ENCODE results near the gene LTBP1. TPM values are rescaled to one million over a fixed set of nuclear protein-coding genes. Genes with fewer than 3 reads are reported as not detected.

LTBP1 gene
- polyA plus RNA-seq, 3 donors from 2014 or later: 0.58 to 2.0 TPM; not detected in 1

DNA sequence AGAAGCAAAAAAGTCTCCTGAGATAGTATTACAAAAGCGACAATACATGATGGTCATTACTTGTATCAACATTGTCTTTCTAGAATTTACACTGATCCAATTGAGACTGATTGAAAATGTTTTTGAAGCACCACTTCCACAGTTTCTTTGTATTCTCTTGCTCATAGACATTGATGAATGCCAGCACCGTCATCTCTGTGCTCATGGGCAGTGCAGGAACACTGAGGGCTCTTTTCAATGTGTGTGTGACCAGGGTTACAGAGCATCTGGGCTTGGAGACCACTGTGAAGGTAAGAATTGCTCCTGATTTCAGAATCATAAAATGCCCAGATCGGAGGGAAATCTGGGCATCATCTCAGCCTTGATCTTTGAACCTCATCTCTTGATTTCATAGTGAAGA, 354.6 kb downstream of the LTBP1 start:
- H3K27me3 Mint-ChIP-seq (ENCODE audit: low read depth in 3 of 3): peaks cover 0 to 2% (median 1%) of the 10 kb centered on the region in 3 donors
- no peaks in the 10 kb centered on the region for H3K9me3 Mint-ChIP-seq
- H3K4me3 Mint-ChIP-seq: no peak overlapping the region
- DNase-seq: no peak
- no peak overlapping the region for H3K27ac Mint-ChIP-seq
- no peaks in the 10 kb centered on the region for H3K36me3 Mint-ChIP-seq
- no peaks in the 10 kb centered on the region for H3K4me1 Mint-ChIP-seq

DNA sequence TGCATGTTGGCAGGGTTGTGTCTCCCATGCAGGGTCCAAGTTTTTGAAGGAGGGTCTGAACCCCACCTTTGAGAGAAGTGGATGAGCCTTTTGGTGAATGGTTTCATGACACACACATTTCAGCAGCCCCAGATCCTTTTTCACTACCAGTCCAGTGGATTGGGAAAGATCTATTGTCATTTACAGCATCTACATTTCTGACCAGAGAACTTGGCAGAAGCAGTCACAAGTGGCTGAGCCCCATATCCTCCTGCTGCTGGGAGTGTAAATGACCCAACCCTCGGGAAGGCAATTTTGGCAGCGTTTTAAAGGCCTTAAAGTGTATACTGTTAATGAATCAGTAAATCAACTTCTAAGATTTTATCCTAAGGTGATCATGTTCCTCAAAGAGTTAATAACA, 355.6 kb downstream of the LTBP1 start:
- DNase-seq: no peak
- no peaks in the 10 kb centered on the region for H3K36me3 Mint-ChIP-seq
- no peak overlapping the region for H3K4me3 Mint-ChIP-seq
- H3K4me1 Mint-ChIP-seq: no peaks in the 10 kb centered on the region
- H3K27me3 Mint-ChIP-seq (ENCODE audit: low read depth in 3 of 3): peaks cover 0 to 2% (median 1%) of the 10 kb centered on the region in 3 donors
- H3K27ac Mint-ChIP-seq: no peak overlapping the region
- H3K9me3 Mint-ChIP-seq: no peaks in the 10 kb centered on the region

DNA sequence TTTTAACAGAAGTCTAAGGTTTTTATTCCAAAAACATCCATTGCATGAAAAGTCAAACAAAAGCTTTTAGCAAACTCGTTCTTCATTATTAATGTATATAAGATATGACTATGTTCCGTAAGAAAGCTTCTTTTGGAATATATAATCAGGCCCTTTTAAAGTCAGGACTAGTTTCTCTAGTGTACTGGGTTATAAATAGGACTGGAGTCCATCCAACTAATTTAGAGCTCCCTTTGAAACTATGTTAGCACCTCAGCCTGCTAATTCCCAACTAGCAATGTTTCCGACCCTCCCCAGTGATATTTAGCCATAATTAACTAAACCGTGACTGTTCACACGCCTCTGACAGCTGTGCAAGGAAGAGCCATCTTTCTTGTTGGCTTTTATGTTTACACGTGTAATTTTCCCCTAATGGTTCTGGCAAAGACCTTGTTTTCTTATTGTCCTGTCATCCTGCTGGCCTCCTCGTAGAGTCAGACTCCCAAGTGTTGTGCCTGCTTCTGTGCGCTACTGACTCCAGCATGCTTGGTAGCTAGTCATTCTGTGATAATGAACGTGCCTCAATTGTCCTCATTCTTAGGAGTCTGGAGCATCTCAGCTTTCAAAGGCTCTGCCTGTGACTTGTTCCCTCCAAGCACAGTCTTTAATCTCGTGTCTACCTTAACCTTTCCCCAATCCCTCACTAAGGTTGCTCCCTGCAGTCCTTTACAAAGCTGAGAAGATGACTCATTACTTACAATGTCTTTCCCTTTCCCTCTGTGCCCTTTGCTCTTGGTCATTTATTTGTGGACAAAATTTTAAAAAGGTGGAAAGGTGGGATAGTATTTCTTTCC, 357.5 kb downstream of the LTBP1 start:
- no peak for DNase-seq
- no peaks in the 10 kb centered on the region for H3K9me3 Mint-ChIP-seq
- no peaks in the 10 kb centered on the region for H3K4me1 Mint-ChIP-seq
- H3K27ac Mint-ChIP-seq: no peak overlapping the region
- no peak overlapping the region for H3K4me3 Mint-ChIP-seq
- no peaks in the 10 kb centered on the region for H3K36me3 Mint-ChIP-seq
- H3K27me3 Mint-ChIP-seq (ENCODE audit: low read depth in 3 of 3): peaks cover 0 to 1% (median 0%) of the 10 kb centered on the region in 3 donors

DNA sequence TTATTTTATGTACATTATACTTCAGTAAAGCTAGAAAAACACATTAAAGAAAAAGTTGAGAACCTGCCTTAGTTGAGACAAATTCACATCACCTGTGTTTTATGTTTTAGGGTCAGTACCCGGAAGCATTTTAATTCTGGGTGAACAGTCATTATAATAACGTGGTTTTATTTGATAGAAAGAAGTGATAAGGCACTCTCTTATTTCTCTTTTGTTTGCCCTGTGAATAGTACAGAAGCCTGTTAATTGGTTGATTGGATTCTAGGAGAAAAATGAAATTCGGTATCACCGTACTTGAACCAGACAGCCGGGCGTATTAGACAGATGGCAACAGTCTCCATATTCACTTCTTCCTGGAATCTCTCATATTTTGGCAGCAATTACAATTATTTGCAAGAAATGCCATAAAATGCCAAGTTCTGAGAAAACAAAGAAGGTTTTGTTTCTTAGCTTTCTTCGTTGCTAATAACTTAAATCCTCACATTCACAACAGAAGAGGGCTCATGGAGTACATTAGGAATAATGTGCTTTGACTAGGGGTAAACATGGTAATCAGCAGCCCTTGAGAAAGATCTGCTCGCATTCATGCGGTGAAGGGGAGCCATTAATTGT, 361.0 kb downstream of the LTBP1 start:
- no peak for DNase-seq
- Mint-ChIP-seq H3K4me1 (no peaks in the 10 kb centered on the region), H3K9me3 (no peaks in the 10 kb centered on the region), H3K27me3 (ENCODE audit: low read depth in 3 of 3) (peaks cover 0 to 4% (median 1%) of the 10 kb centered on the region in 3 donors), H3K36me3 (no peaks in the 10 kb centered on the region), H3K27ac (no peak overlapping the region), H3K4me3 (no peak overlapping the region)

DNA sequence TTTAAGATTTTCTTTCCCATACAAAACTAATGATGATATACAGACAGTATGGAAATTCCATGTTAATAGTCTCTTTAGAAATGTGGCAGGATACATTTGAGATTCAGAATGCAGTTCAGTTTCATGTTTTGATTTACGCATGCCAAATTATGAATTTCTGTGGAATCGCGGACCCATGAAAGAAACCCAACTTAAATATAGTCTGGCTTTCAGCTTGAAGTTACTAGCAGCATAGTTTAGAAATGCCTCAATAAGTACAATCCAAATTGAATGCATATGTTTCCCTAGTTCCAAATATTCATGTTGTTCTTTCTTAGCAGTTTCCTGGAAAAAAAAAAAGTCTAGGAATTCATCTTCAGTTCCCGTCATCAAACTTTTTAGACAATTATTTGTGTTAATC, 365.6 kb downstream of the LTBP1 start:
- Mint-ChIP-seq H3K27ac (no peak overlapping the region), H3K36me3 (no peaks in the 10 kb centered on the region), H3K27me3 (ENCODE audit: low read depth in 3 of 3) (peaks cover 0 to 4% (median 2%) of the 10 kb centered on the region in 3 donors), H3K9me3 (peaks cover 0 to 3% (median 0%) of the 10 kb centered on the region in 6 donors), H3K4me3 (no peak overlapping the region), H3K4me1 (no peaks in the 10 kb centered on the region)
- no peak for DNase-seq

DNA sequence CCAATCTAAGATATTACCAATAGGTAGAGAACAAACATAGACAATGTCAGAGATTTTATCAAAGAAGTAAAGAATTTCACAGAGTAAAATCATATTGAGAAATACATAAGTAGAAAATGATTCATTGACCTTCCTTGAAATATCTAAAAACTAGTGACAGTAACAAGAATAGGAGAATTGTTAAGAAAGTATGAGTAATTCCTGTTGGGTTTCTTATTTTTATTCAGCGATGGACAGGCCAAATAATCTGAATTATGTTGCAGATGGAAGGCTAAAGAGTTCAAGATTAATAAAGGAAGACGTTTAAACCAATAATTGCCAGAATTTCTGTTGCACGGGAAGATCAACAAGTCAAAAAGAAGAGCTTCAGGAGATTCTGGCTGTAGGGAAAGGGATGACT, 366.3 kb downstream of the LTBP1 start:
- H3K9me3 Mint-ChIP-seq: peaks cover 0 to 3% (median 0%) of the 10 kb centered on the region in 6 donors
- H3K27me3 Mint-ChIP-seq (ENCODE audit: low read depth in 3 of 3): peaks cover 0 to 4% (median 2%) of the 10 kb centered on the region in 3 donors
- no peak overlapping the region for H3K4me3 Mint-ChIP-seq
- DNase-seq: no peak
- no peaks in the 10 kb centered on the region for H3K36me3 Mint-ChIP-seq
- no peaks in the 10 kb centered on the region for H3K4me1 Mint-ChIP-seq
- H3K27ac Mint-ChIP-seq: no peak overlapping the region

DNA sequence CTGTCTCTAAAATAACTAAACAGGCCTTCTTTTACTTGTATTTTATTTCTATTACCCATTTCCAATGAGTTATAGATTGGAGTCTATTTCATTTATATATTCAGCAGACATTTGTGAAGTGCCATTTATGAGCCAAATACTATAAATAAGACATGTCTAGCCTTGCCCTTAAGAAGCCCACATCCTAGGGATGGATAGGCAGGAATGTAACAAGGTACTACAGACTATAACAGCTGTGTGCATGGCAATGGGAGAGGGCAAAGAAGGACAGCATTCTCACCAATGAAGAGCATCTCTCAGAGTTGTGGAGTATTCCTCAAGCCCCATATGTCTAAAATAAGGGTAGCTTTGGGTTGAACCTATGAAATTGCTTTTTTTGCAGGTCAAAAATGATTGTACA, 367.8 kb downstream of the LTBP1 start:
- peaks cover 0 to 3% (median 0%) of the 10 kb centered on the region in 6 donors for H3K9me3 Mint-ChIP-seq
- H3K4me3 Mint-ChIP-seq: no peak overlapping the region
- H3K27me3 Mint-ChIP-seq (ENCODE audit: low read depth in 3 of 3): peaks cover 0 to 4% (median 2%) of the 10 kb centered on the region in 3 donors
- H3K27ac Mint-ChIP-seq: no peak overlapping the region
- H3K4me1 Mint-ChIP-seq: no peaks in the 10 kb centered on the region
- no peak for DNase-seq
- H3K36me3 Mint-ChIP-seq: no peaks in the 10 kb centered on the region

DNA sequence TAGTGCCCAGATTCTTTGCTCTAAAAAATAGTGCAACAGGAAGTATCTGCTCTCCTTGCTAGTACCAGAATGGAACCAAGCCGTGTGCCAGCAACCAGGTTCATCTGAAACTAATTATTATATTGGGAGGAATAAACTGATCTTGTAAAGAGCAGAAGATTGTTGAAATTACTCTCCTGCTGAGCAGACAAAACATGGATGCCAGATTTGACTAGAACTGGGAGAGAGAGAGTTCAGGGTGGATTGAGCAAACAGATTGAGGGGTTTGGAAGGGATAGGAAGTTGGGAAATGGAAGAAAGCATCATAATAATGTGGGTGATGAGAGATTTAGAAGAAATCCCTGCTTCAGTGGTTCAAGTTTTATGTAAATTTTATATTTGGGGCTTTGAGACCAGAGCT, 369.6 kb downstream of the LTBP1 start:
- Mint-ChIP-seq H3K9me3 (peaks cover 0 to 4% (median 0%) of the 10 kb centered on the region in 6 donors), H3K4me1 (peaks cover 2 to 5% of the 10 kb centered on the region in 2 donors), H3K27me3 (ENCODE audit: low read depth in 3 of 3) (peaks cover 0 to 3% (median 2%) of the 10 kb centered on the region in 3 donors), H3K4me3 (no peak overlapping the region), H3K27ac (peak overlapping the region in 1 of 6 donors; percentile 23), H3K36me3 (no peaks in the 10 kb centered on the region)
- DNase-seq: no peak

DNA sequence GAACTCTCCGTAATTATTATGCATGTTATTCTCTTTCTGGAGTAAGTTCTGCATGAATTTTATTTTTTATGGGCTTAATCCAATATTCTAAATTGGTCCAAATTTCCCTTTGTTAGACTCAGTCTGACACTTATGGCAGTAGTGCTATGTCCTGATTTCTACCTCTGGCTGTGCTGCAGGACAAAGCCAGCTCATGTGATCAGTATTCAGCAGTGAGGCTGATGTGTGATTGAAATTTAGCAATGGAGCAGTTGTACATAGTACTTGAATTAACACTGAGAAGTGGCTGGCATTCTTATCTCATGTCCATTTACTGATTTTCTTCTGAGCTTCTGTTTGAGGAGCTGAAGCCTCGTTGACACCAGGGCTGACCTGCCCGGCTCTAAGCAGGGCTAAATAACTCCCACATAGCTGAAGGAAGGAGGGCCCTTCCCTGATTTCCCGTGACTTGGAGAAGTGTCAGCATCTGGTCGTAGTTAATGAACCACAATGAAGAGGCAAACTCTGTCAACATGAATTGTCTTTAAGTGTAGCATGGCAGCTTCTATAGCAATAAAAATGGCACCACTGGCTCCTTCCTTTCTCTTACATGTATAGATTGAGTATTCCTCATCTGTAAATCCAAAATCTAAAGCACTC, 370.7 kb downstream of the LTBP1 start:
- H3K4me1 Mint-ChIP-seq: peaks cover 3 to 15% of the 10 kb centered on the region in 2 donors
- no peaks in the 10 kb centered on the region for H3K36me3 Mint-ChIP-seq
- no peak overlapping the region for H3K4me3 Mint-ChIP-seq
- no peak overlapping the region for H3K27ac Mint-ChIP-seq
- H3K27me3 Mint-ChIP-seq (ENCODE audit: low read depth in 3 of 3): peaks cover 0 to 3% (median 2%) of the 10 kb centered on the region in 3 donors
- H3K9me3 Mint-ChIP-seq: peaks cover 0 to 4% (median 0%) of the 10 kb centered on the region in 6 donors
- no peak for DNase-seq

DNA sequence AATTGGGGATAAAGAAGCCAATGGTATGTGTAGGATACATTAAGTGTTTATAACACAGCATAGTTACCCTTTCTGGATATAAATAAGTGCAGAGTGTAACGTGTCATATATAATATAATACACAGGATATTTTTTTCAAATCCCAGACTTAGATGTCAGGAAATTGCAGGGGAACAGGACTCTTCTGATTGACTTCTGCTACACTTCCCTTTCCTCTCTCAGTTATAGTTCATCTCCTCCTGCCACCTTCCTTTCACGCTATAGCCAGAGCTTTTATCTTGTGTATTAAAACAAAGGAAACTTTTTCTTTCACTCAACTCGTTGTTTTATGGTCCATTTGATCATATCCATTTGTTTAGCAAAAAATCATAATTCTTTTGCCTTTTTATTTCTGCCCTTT, 371.7 kb downstream of the LTBP1 start:
- Mint-ChIP-seq H3K27me3 (ENCODE audit: low read depth in 3 of 3) (peaks cover 0 to 4% (median 3%) of the 10 kb centered on the region in 3 donors), H3K27ac (no peak overlapping the region), H3K9me3 (peaks cover 0 to 3% (median 0%) of the 10 kb centered on the region in 6 donors), H3K4me3 (no peak overlapping the region), H3K4me1 (peaks cover 3 to 21% of the 10 kb centered on the region in 2 donors), H3K36me3 (no peaks in the 10 kb centered on the region)
- no peak for DNase-seq

DNA sequence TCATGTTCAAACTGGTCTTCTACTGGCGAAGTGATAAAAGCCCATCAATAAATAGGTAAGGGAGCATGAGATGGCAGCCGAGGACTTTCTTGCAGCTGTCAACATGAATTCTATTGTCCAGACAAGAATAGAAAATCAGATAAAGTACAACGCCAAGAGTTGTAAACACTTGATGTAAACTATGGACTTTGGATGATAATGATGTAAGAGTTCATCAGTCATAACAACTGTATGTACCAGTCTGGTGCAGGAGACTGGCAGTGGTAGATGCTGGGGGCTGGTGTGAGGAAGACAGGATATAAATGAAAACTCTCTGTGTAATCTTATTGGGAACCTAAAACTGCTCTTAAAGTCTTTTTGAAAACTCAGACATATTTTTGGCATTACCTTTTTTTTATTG, 373.8 kb downstream of the LTBP1 start:
- Mint-ChIP-seq H3K4me3 (no peak overlapping the region), H3K4me1 (peaks cover 3 to 21% of the 10 kb centered on the region in 2 donors), H3K27ac (peak overlapping the region in 1 of 6 donors; percentile 47)

DNA sequence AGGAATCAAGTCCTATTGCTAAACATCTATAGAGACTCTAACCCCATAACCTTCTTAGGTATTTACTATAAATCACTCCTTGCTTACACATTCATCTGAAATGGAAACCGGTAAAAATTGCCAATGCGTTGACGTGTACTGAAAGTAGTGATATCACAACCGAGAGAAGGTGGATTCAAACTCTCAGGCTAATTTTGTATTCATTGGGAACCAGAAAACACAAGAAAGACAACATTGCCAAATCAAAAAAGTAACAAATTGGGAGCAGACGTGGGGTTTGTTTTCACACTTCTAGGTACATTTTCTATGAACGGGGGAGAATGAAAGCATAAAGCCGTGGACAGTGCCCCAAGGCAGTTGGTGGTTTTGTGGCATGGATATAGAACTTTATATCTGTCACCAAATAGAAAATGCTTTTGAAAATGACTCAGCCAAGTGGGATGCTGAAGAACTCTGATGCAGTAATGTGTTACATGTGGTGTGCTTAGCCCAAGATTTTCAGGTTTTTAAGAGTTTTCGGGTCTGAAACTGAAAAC, 374.6 kb downstream of the LTBP1 start:
- peaks cover 0 to 1% (median 0%) of the 10 kb centered on the region in 6 donors for H3K9me3 Mint-ChIP-seq
- H3K27me3 Mint-ChIP-seq (ENCODE audit: low read depth in 3 of 3): peaks cover 0 to 4% (median 1%) of the 10 kb centered on the region in 3 donors
- peak in 1 of 3 donors; percentile 47 for DNase-seq
- peak overlapping the region in 1 of 5 donors; percentile 58 for H3K4me3 Mint-ChIP-seq
- no peaks in the 10 kb centered on the region for H3K36me3 Mint-ChIP-seq
- peaks cover 3 to 21% of the 10 kb centered on the region in 2 donors for H3K4me1 Mint-ChIP-seq
- peak overlapping the region in 2 of 6 donors; percentile 13 to 54 for H3K27ac Mint-ChIP-seq

More for the DNA sequence above, 373.8 kb downstream of the LTBP1 start:
- no peak for DNase-seq
- Mint-ChIP-seq H3K9me3 (peaks cover 0 to 1% (median 0%) of the 10 kb centered on the region in 6 donors), H3K27me3 (ENCODE audit: low read depth in 3 of 3) (peaks cover 0 to 4% (median 1%) of the 10 kb centered on the region in 3 donors), H3K36me3 (no peaks in the 10 kb centered on the region)

DNA sequence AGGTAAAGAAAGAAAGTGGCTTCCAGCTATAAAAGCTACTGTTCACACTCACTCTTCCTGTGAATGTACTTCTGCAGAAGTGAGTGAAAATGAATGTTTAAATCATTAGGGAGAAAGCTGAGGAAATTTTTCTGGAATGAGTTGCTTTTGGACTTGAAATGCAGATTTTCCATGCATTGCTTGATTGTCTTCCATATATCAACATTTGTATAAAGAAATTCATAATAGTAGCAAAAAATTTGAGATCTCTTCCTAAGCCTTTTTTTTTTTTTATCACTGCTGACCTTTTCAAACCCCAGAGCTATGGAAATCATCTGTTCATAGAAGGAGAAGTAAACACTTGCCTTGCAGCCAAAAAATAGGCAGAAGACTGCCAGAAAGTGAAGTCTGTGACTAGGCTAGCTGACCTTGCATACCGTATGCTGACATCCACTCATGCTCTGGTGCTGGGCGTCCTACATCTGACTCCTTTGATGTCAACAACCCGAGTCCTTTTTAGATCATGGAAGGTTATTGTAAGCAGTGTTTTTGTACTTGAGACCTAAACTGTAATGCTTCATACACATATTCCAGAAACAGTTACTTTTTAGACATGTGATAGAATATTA, 375.2 kb downstream of the LTBP1 start:
- peaks cover 3 to 21% of the 10 kb centered on the region in 2 donors for H3K4me1 Mint-ChIP-seq
- H3K27ac Mint-ChIP-seq: peak overlapping the region in 2 of 6 donors; percentile 13 to 54
- H3K9me3 Mint-ChIP-seq: peaks cover 0 to 1% (median 0%) of the 10 kb centered on the region in 6 donors

More for the DNA sequence above, 375.2 kb downstream of the LTBP1 start:
- H3K27me3 Mint-ChIP-seq (ENCODE audit: low read depth in 3 of 3): peaks cover 0 to 4% (median 1%) of the 10 kb centered on the region in 3 donors
- no peak for DNase-seq
- peak overlapping the region in 1 of 5 donors; percentile 58 for H3K4me3 Mint-ChIP-seq
- H3K36me3 Mint-ChIP-seq: no peaks in the 10 kb centered on the region

Measured in immature natural killer cell (primary cell).